ENCODE results near the gene CYS1. TPM values are rescaled to one million over a fixed set of nuclear protein-coding genes. Genes with fewer than 3 reads are reported as not detected.

CYS1 gene
- total RNA-seq, 1 donor: 0.10 TPM

- Histone ChIP-seq H3K9me3 (ENCODE audit: low read depth, low read length) (no peaks in the 10 kb centered on the region), H3K27me3 (ENCODE audit: insufficient read depth, low read length) (no peaks in the 10 kb centered on the region), H3K4me3 (ENCODE audit: low read length) (no peak overlapping the region), H3K4me1 (ENCODE audit: insufficient read depth, low read length) (peaks cover 15% of the 10 kb centered on the region)
These were observed 12.3 kb downstream of the CYS1 start for GRCh38 chr2:10067881-10068280.

GRCh38 chr2:10067330-10067729, 12.9 kb downstream of the CYS1 start:
- Histone ChIP-seq H3K4me1 (ENCODE audit: insufficient read depth, low read length) (peaks cover 11% of the 10 kb centered on the region), H3K27me3 (ENCODE audit: insufficient read depth, low read length) (no peaks in the 10 kb centered on the region), H3K9me3 (ENCODE audit: low read depth, low read length) (no peaks in the 10 kb centered on the region), H3K4me3 (ENCODE audit: low read length) (no peak overlapping the region)

GRCh38 chr2:10065773-10066055, 14.5 kb downstream of the CYS1 start:
- no peak overlapping the region for H3K4me3 ChIP-seq (ENCODE audit: low read length)
- H3K9me3 ChIP-seq (ENCODE audit: low read depth, low read length): no peaks in the 10 kb centered on the region
- H3K4me1 ChIP-seq (ENCODE audit: insufficient read depth, low read length): peaks cover 11% of the 10 kb centered on the region
- H3K27me3 ChIP-seq (ENCODE audit: insufficient read depth, low read length): no peaks in the 10 kb centered on the region

- H3K4me1 ChIP-seq (ENCODE audit: insufficient read depth, low read length): peaks cover 11% of the 10 kb centered on the region
- no peaks in the 10 kb centered on the region for H3K9me3 ChIP-seq (ENCODE audit: low read depth, low read length)
- H3K27me3 ChIP-seq (ENCODE audit: insufficient read depth, low read length): no peaks in the 10 kb centered on the region
- H3K4me3 ChIP-seq (ENCODE audit: low read length): no peak overlapping the region
These were observed 15.1 kb downstream of the CYS1 start for GRCh38 chr2:10064932-10065772.

GRCh38 chr2:10063566-10063965, 16.6 kb downstream of the CYS1 start:
- no peak overlapping the region for H3K4me3 ChIP-seq (ENCODE audit: low read length)
- peaks cover 11% of the 10 kb centered on the region for H3K4me1 ChIP-seq (ENCODE audit: insufficient read depth, low read length)
- no peaks in the 10 kb centered on the region for H3K27me3 ChIP-seq (ENCODE audit: insufficient read depth, low read length)
- H3K9me3 ChIP-seq (ENCODE audit: low read depth, low read length): no peaks in the 10 kb centered on the region

- Histone ChIP-seq H3K9me3 (ENCODE audit: low read depth, low read length) (no peaks in the 10 kb centered on the region), H3K4me3 (ENCODE audit: low read length) (no peak overlapping the region), H3K4me1 (ENCODE audit: insufficient read depth, low read length) (peaks cover 11% of the 10 kb centered on the region), H3K27me3 (ENCODE audit: insufficient read depth, low read length) (no peaks in the 10 kb centered on the region)
These were observed 17.3 kb downstream of the CYS1 start for GRCh38 chr2:10062931-10063365.

- no peaks in the 10 kb centered on the region for H3K9me3 ChIP-seq (ENCODE audit: low read depth, low read length)
- no peak overlapping the region for H3K4me3 ChIP-seq (ENCODE audit: low read length)
- no peaks in the 10 kb centered on the region for H3K27me3 ChIP-seq (ENCODE audit: insufficient read depth, low read length)
- H3K4me1 ChIP-seq (ENCODE audit: insufficient read depth, low read length): peaks cover 20% of the 10 kb centered on the region
These were observed 18.8 kb downstream of the CYS1 start for GRCh38 chr2:10061221-10061925.

GRCh38 chr2:10059552-10060335, 20.5 kb downstream of the CYS1 start:
- Histone ChIP-seq H3K4me1 (ENCODE audit: insufficient read depth, low read length) (peaks cover 9% of the 10 kb centered on the region), H3K9me3 (ENCODE audit: low read depth, low read length) (no peaks in the 10 kb centered on the region), H3K27me3 (ENCODE audit: insufficient read depth, low read length) (no peaks in the 10 kb centered on the region), H3K4me3 (ENCODE audit: low read length) (no peak overlapping the region)

GRCh38 chr2:10059016-10059351, 21.2 kb downstream of the CYS1 start:
- H3K4me1 ChIP-seq (ENCODE audit: insufficient read depth, low read length): peaks cover 9% of the 10 kb centered on the region
- H3K27me3 ChIP-seq (ENCODE audit: insufficient read depth, low read length): no peaks in the 10 kb centered on the region
- no peak overlapping the region for H3K4me3 ChIP-seq (ENCODE audit: low read length)
- H3K9me3 ChIP-seq (ENCODE audit: low read depth, low read length): no peaks in the 10 kb centered on the region

GRCh38 chr2:10058251-10059015, 21.8 kb downstream of the CYS1 start:
- Histone ChIP-seq H3K27me3 (ENCODE audit: insufficient read depth, low read length) (no peaks in the 10 kb centered on the region), H3K4me1 (ENCODE audit: insufficient read depth, low read length) (peaks cover 9% of the 10 kb centered on the region), H3K4me3 (ENCODE audit: low read length) (no peak overlapping the region), H3K9me3 (ENCODE audit: low read depth, low read length) (no peaks in the 10 kb centered on the region)

- Histone ChIP-seq H3K9me3 (ENCODE audit: low read depth, low read length) (no peaks in the 10 kb centered on the region), H3K27me3 (ENCODE audit: insufficient read depth, low read length) (no peaks in the 10 kb centered on the region), H3K4me1 (ENCODE audit: insufficient read depth, low read length) (peaks cover 9% of the 10 kb centered on the region), H3K4me3 (ENCODE audit: low read length) (no peak overlapping the region)
These were observed 22.7 kb downstream of the CYS1 start for GRCh38 chr2:10057231-10058107.

GRCh38 chr2:10056439-10056838, 23.8 kb downstream of the CYS1 start:
- Histone ChIP-seq H3K9me3 (ENCODE audit: low read depth, low read length) (no peaks in the 10 kb centered on the region), H3K27me3 (ENCODE audit: insufficient read depth, low read length) (no peaks in the 10 kb centered on the region), H3K4me1 (ENCODE audit: insufficient read depth, low read length) (peaks cover 9% of the 10 kb centered on the region), H3K4me3 (ENCODE audit: low read length) (no peak overlapping the region)

- Histone ChIP-seq H3K27me3 (ENCODE audit: insufficient read depth, low read length) (no peaks in the 10 kb centered on the region), H3K4me3 (ENCODE audit: low read length) (no peak overlapping the region), H3K9me3 (ENCODE audit: low read depth, low read length) (no peaks in the 10 kb centered on the region), H3K4me1 (ENCODE audit: insufficient read depth, low read length) (peaks cover 9% of the 10 kb centered on the region)
These were observed 25.2 kb downstream of the CYS1 start for GRCh38 chr2:10054976-10055375.

- Histone ChIP-seq H3K9me3 (ENCODE audit: low read depth, low read length) (no peaks in the 10 kb centered on the region), H3K4me1 (ENCODE audit: insufficient read depth, low read length) (peaks cover 9% of the 10 kb centered on the region), H3K27me3 (ENCODE audit: insufficient read depth, low read length) (no peaks in the 10 kb centered on the region), H3K4me3 (ENCODE audit: low read length) (no peak overlapping the region)
These were observed 25.8 kb downstream of the CYS1 start for GRCh38 chr2:10054424-10054823.

Measured in mononuclear cell (primary cell).